Neural progenitor cell (in vitro differentiated cells): Measurements from ENCODE around the gene WDR7. TPM values are rescaled to one million over a fixed set of nuclear protein-coding genes. Genes with fewer than 3 reads are reported as not detected.

Experiments
- DNase-seq: peaks from one replicate; pipeline ENCODE4 v3.0.0-alpha.2; 2016; ENCODE audit warnings: low spot score
- H2AFZ ChIP-seq: fragments of 200-600 bp; sonication (generic); replicated peaks from 2 replicates; pipeline ENCODE4 v1.6.1; 2016; ENCODE audit warnings: antibody characterized with exemption
- H3F3A ChIP-seq: fragments of 200-600 bp; sonication (generic); 2 replicates; pipeline ENCODE4 v1.6.1; 2016; ENCODE audit warnings: antibody characterized with exemption, low read depth
- H3K27ac ChIP-seq: fragments of 200-600 bp; sonication (generic); 2 replicates; pipeline ENCODE4 v1.5.1; 2016; ENCODE audit warnings: mild to moderate bottlenecking
- H3K27me3 ChIP-seq: fragments of 200-600 bp; sonication (generic); 2 replicates; pipeline ENCODE4 v1.6.1; 2016; ENCODE audit warnings: mild to moderate bottlenecking, moderate library complexity
- H3K36me3 ChIP-seq: fragments of 200-600 bp; sonication (generic); 2 replicates; pipeline ENCODE4 v1.5.1; 2016
- H3K4me1 ChIP-seq: fragments of 200-600 bp; sonication (generic); 2 replicates; pipeline ENCODE4 v1.6.1; 2016; ENCODE audit warnings: mixed run types
- H3K4me2 ChIP-seq: fragments of 200-600 bp; sonication (generic); 2 replicates; pipeline ENCODE4 v1.6.1; 2016
- H3K4me3 ChIP-seq: fragments of 200-600 bp; sonication (generic); 2 replicates; pipeline ENCODE4 v1.5.1; 2016
- H3K79me2 ChIP-seq: fragments of 200-600 bp; sonication (generic); 2 replicates; pipeline ENCODE4 v1.6.1; 2016; ENCODE audit warnings: low read depth
- H3K9ac ChIP-seq: fragments of 200-600 bp; sonication (generic); 2 replicates; pipeline ENCODE4 v1.6.1; 2016
- H3K9me3 ChIP-seq: fragments of 200-600 bp; sonication (generic); 2 replicates; pipeline ENCODE4 v1.5.1; 2016; ENCODE audit warnings: low read depth
- H4K20me1 ChIP-seq: fragments of 200-600 bp; sonication (generic); 2 replicates; pipeline ENCODE4 v1.6.1; 2016; ENCODE audit warnings: low read depth
- H3K27ac Mint-ChIP-seq: 3 replicates; pipeline ENCODE4 v1.8.0; 2021; ENCODE audit warnings: mixed read lengths
- H3K27me3 Mint-ChIP-seq: 2 replicates; pipeline ENCODE4 v1.8.0; 2022; ENCODE audit warnings: low read depth, mild to moderate bottlenecking, inconsistent platforms, moderate library complexity, mixed read lengths; ENCODE audit not compliant: insufficient read depth
- H3K36me3 Mint-ChIP-seq: 3 replicates; pipeline ENCODE4 v1.8.0; 2021; ENCODE audit warnings: mixed read lengths
- H3K4me1 Mint-ChIP-seq: 3 replicates; pipeline ENCODE4 v1.8.0; 2021; ENCODE audit warnings: mixed read lengths
- H3K4me3 Mint-ChIP-seq: 3 replicates; pipeline ENCODE4 v1.8.0; 2021; ENCODE audit warnings: mild to moderate bottlenecking, moderate library complexity, mixed read lengths
- H3K9me3 Mint-ChIP-seq: 3 replicates; pipeline ENCODE4 v1.8.0; 2020; ENCODE audit warnings: mixed read lengths
- EZH2 ChIP-seq: fragments of 200-600 bp; sonication (generic); IDR thresholded peaks from 2 replicates; pipeline ENCODE4 v1.6.1; 2017; ENCODE audit warnings: antibody characterized with exemption, mild to moderate bottlenecking, moderate library complexity
- EZH2phosphoT487 ChIP-seq: fragments of 200-600 bp; sonication (generic); IDR thresholded peaks from 2 replicates; pipeline ENCODE4 v1.6.1; 2017; ENCODE audit warnings: antibody characterized with exemption
- total RNA-seq: library from RNA; depleted of rRNA; stranded (reverse); fragments of >200 nt; gene quantifications from 2 replicates; pipeline ENCODE4 v1.2.3, GENCODE V29; 2015; ENCODE audit warnings: low replicate concordance
- TF ChIP-seq, protein P1 (sequence below): fragments of 200-600 bp; sonication (generic); IDR thresholded peaks from 2 replicates; pipeline ENCODE4 v1.5.1; 2017; ENCODE audit warnings: antibody characterized with exemption, mild to moderate bottlenecking

The WDR7 gene
- total RNA-seq, 1 donor from 2014 or later: 12.3 TPM

GRCh38 chr18:56995579-56996188 is 344.5 kb downstream of the WDR7 start:
- DNase-seq: peak; percentile 28

GRCh38 chr18:56997200-56997599 is 346.0 kb downstream of the WDR7 start:
- H3K9me3 ChIP-seq: no peaks in the 10 kb centered on the region
- no peaks in the 10 kb centered on the region for H3K27me3 ChIP-seq
- no peak overlapping the region for H3K4me3 ChIP-seq
- H3K36me3 ChIP-seq: no peaks in the 10 kb centered on the region
- Mint-ChIP-seq H3K9me3 (no peaks in the 10 kb centered on the region), H3K4me1 (peaks cover 12% of the 10 kb centered on the region), H3K4me3 (no peak overlapping the region), H3K27ac (no peak overlapping the region), H3K27me3 (no peaks in the 10 kb centered on the region), H3K36me3 (no peaks in the 10 kb centered on the region)
- TF ChIP-seq EZH2phosphoT487: no peak
- no peak for TF ChIP-seq EZH2
- TF ChIP-seq, protein P1, sequence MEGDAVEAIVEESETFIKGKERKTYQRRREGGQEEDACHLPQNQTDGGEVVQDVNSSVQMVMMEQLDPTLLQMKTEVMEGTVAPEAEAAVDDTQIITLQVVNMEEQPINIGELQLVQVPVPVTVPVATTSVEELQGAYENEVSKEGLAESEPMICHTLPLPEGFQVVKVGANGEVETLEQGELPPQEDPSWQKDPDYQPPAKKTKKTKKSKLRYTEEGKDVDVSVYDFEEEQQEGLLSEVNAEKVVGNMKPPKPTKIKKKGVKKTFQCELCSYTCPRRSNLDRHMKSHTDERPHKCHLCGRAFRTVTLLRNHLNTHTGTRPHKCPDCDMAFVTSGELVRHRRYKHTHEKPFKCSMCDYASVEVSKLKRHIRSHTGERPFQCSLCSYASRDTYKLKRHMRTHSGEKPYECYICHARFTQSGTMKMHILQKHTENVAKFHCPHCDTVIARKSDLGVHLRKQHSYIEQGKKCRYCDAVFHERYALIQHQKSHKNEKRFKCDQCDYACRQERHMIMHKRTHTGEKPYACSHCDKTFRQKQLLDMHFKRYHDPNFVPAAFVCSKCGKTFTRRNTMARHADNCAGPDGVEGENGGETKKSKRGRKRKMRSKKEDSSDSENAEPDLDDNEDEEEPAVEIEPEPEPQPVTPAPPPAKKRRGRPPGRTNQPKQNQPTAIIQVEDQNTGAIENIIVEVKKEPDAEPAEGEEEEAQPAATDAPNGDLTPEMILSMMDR: no peak
- H3K9ac ChIP-seq: no peak overlapping the region
- H3K4me1 ChIP-seq: no peaks in the 10 kb centered on the region
- H3K27ac ChIP-seq: no peak overlapping the region
- DNase-seq: no peak
- no peak overlapping the region for H3K4me2 ChIP-seq
- no peaks in the 10 kb centered on the region for H3K79me2 ChIP-seq
- no peak overlapping the region for H2AFZ ChIP-seq
- no peaks in the 10 kb centered on the region for H3F3A ChIP-seq
- H4K20me1 ChIP-seq: no peaks in the 10 kb centered on the region

More at GRCh38 chr18:56995579-56996188, 344.5 kb downstream of the WDR7 start:
- Histone ChIP-seq H3K9me3 (no peaks in the 10 kb centered on the region), H3K4me3 (no peak overlapping the region), H3K4me2 (no peak overlapping the region), H3K4me1 (no peaks in the 10 kb centered on the region), H3K27me3 (no peaks in the 10 kb centered on the region), H3F3A (no peaks in the 10 kb centered on the region), H3K9ac (no peak overlapping the region), H3K27ac (no peak overlapping the region), H3K79me2 (no peaks in the 10 kb centered on the region), H3K36me3 (no peaks in the 10 kb centered on the region), H4K20me1 (no peaks in the 10 kb centered on the region), H2AFZ (no peak overlapping the region)
- Mint-ChIP-seq H3K4me1 (peaks cover 7% of the 10 kb centered on the region), H3K4me3 (no peak overlapping the region), H3K27ac (no peak overlapping the region), H3K9me3 (no peaks in the 10 kb centered on the region), H3K27me3 (no peaks in the 10 kb centered on the region), H3K36me3 (no peaks in the 10 kb centered on the region)
- no peak for TF ChIP-seq EZH2phosphoT487
- TF ChIP-seq, protein P1: peak; percentile 43
- TF ChIP-seq EZH2: no peak

DNA sequence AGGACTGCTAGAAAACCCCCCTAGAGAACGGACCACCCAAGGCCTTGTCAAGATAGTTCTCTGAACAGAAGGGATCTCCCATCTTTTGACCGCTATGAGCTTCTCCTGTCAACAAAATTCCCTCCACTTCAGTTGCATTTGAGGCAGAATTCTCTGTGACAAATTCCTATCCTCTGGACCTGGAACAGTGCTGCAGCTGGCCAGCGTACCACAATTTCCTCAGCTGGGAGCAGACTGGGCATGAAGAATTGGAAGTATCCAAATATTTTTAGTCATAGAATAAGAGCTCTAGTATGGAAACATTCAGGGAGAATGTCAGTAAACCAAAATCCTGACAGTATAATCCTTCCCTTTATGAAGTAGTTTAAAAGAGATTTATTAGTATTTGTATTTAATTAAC is 348.7 kb downstream of the WDR7 start:
- Mint-ChIP-seq H3K4me3 (no peak overlapping the region), H3K27ac (no peak overlapping the region)
- H3K9ac ChIP-seq: no peak overlapping the region

More for the DNA sequence above, 348.7 kb downstream of the WDR7 start:
- no peaks in the 10 kb centered on the region for H3F3A ChIP-seq
- Mint-ChIP-seq H3K9me3 (no peaks in the 10 kb centered on the region), H3K27me3 (no peaks in the 10 kb centered on the region), H3K4me1 (peaks cover 25% of the 10 kb centered on the region), H3K36me3 (no peaks in the 10 kb centered on the region)
- H2AFZ ChIP-seq: no peak overlapping the region
- H3K4me1 ChIP-seq: no peaks in the 10 kb centered on the region
- H3K27me3 ChIP-seq: no peaks in the 10 kb centered on the region
- H3K4me2 ChIP-seq: no peak overlapping the region
- DNase-seq: no peak
- no peaks in the 10 kb centered on the region for H3K79me2 ChIP-seq
- no peaks in the 10 kb centered on the region for H4K20me1 ChIP-seq
- no peaks in the 10 kb centered on the region for H3K9me3 ChIP-seq
- TF ChIP-seq, protein P1: no peak
- TF ChIP-seq EZH2 (no peak), EZH2phosphoT487 (no peak)
- H3K4me3 ChIP-seq: no peak overlapping the region
- no peaks in the 10 kb centered on the region for H3K36me3 ChIP-seq
- H3K27ac ChIP-seq: no peak overlapping the region
